Measurements from ENCODE around the gene CIPC.

- no peak for TF ChIP-seq CTCF (IDR thresholded peaks at IDR 0.05)
- TF ChIP-seq ZFX (IDR thresholded peaks at IDR 0.05; ENCODE audit: borderline replicate concordance): no peak
These were observed 683 bp downstream of the CIPC start for GRCh38 chr14:77098529-77099353.
